HG02973 (cell line): ENCODE measurements around the gene CSTPP1.
"Not testable (repeated sequence)": the region's sequence is repeated elsewhere in the genome, so short reads cannot be mapped to it uniquely, and the experiment has no call there.

ENCODE experiments used
- ATAC-seq: cut with Tn5 transposase; IDR thresholded peaks from one replicate; pipeline ENCODE4 v1.9.1; 2021; ENCODE audit warnings: moderate library complexity; ENCODE audit not compliant: unreplicated experiment

The CSTPP1 gene

DNA sequence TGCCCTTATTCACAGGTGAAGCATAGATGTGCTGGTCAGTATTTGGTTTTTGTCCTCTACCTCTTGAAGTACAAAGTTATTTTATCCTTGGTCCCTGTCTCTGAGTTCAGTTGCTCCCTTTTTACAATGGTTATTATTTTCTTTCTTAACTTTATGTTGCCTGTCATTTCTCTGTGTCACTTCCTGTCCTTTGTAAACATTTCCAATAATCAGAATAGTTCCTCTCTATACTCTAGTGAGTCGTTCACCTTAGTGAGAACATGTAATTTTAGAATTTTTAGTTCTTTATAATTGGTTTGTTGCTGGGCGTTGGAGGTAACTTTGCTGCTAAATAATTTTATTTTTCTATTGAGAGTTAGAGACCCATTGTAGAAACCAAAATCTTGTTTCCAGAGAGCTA is 16.0 kb downstream of the CSTPP1 start:
- no peak for ATAC-seq

DNA sequence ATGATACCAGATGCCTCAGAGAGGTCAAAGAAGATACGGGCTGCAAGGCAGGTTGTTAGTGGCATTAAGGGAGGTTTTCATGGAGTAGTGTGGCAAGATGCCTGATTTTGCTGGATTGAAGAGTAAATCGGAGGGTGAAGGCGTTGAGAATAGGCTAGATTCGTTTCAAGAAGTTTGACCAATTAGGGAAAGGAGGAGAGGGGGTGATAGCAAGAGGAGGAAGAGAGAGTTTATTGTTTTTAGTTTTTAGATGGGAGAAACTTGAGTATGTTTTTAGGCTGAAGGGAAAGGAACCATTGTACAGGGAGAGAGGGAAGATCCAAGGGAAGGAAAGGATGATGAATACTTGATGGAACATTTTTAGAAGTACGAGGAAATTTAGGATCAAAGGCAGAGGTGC is 16.5 kb downstream of the CSTPP1 start:
- ATAC-seq: no peak

DNA sequence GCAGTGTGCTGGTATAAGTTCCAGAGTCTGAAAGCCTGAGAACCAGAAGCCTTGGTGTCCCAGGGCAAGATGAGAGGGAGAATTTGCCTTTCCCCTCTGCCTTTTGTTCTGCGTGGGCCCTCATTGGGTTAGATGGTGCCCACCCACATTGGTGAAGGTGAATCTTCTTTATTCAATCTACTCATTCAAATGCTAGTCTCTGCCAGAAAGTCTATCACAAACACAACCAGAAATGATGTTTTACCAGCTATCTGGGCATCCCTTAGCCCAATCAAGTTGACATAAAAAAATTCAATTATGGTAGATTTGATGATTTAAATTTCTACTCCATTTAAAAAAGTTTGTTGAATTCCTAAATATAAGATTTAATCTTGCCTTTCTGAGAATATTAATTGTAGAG is 22.2 kb downstream of the CSTPP1 start:
- ATAC-seq: no peak

- no peak for ATAC-seq
These were observed 24.5 kb downstream of the CSTPP1 start for GRCh38 chr11:46961041-46961440.

GRCh38 chr11:46961886-46962285 is 25.3 kb downstream of the CSTPP1 start:
- not testable (repeated sequence) for ATAC-seq

DNA sequence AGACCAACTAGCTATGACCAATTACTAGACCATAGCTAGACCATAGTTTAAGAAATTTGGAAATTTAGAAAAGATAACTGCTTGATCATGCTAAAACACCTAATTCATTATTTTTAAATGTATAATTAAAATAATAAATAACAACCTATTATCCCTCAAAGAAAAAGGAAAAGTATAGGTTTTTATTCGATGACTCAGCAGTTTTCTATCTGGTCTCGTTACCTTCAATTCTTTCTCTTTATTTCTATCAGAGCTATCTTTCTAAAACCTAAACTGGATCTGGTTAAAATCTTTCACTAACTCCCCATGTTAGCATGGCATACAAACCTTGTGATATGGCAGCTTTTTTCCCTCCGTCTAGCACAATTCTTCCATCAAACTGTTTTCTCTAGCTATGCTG is 27.3 kb downstream of the CSTPP1 start:
- no peak for ATAC-seq

DNA sequence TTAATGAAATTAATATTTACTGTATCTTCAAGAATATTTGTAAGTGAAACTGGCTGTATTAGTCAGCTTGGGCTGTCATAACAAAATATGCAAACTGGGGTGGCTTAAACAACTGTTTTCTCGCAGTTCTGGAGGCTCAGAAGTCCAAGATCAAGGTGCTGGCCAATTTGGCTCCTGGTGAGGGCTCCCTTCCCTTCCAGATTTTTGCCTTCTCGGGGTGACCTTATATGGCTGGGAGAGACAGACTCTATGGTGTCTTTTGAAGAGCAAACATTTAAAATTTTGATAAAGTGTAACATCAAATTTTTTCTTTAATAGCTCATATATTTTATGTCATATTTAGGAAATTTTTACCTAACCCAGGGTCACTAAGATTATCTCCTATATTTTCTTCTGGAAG is 30.2 kb downstream of the CSTPP1 start:
- no peak for ATAC-seq

DNA sequence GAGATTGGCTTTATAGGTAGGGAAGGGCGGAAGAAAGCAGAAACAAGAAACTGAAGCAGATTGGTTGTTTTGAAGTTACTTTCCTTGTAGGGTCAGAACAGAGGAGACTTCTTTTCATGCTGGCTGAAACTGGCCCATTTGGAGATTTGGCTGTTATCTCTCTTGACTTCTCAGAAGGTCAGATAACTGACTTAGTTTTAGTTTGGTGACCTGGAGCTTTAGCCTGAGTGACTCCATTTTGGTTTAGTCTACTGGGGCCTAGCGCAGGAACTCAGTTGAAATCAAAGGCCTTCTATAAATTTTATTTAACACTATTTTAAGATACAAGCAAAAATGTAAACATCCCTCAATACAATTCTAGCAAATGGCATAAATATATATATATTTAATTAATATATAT is 31.4 kb downstream of the CSTPP1 start:
- ATAC-seq: no peak

GRCh38 chr11:46969379-46969778 is 32.8 kb downstream of the CSTPP1 start:
- ATAC-seq: no peak

DNA sequence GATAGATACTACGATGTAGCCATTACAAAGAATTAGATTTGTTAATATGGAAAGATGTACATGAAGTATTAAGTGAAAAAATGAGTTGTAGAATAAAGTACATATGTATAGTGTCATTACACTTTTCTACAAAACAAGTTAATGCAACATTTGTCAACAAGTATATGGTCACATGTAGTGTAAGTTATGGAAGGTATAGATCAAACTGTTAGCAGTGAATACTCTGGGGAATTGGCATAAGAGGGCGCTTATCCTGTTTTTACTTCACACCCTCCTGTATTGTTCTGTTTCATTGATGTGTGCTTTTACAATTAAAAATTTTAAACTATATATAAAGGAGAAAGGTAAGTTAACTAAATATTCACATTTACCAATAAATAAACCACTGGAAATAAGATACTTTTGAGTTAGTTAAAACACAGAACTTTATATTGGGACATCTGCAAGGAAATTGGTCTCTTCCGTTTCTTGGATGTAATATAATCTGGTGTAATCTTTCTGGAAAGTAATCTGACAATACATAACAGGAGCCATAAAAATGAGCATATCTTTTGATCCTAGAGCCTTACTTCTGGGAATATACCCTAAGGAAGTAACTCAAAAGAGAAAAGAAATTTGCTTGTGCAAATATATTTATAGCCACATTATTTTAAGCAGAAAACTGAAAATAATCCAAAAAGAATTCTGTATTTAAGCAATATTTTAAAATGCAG is 34.5 kb downstream of the CSTPP1 start:
- no peak for ATAC-seq

- no peak for ATAC-seq
These were observed 35.8 kb downstream of the CSTPP1 start for GRCh38 chr11:46972343-46972742.

GRCh38 chr11:46972821-46973220 is 36.3 kb downstream of the CSTPP1 start:
- no peak for ATAC-seq

DNA sequence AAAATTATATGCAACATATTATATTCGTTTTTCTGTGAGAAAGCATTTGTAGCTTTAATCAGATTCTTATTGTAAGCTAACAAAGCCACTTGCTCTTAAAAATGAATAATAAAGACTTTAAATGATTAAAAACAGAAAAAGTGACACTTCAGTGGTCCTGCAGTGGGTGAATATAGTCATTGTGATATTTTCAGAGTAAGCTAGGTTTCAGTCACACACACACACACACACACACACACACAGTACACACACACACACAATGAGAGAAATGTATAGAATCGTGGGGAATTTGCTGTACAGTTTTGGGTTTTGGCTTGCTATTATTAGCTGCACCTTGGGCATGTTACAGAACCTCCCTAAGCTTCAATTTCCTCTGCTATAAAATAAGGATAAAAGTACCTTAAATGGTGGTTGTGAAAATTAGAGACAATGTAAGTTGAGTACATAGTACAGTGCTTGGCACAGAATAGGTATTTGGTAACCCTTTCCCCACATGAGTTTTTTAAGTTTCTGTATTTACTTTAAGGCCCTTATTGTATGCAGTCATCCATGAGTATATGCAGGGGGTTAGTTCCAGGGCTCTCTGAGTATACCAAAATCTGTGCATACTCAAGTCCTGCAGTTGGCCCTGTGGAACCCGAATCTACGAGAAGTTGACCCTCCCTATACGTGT is 39.8 kb downstream of the CSTPP1 start:
- no peak for ATAC-seq

DNA sequence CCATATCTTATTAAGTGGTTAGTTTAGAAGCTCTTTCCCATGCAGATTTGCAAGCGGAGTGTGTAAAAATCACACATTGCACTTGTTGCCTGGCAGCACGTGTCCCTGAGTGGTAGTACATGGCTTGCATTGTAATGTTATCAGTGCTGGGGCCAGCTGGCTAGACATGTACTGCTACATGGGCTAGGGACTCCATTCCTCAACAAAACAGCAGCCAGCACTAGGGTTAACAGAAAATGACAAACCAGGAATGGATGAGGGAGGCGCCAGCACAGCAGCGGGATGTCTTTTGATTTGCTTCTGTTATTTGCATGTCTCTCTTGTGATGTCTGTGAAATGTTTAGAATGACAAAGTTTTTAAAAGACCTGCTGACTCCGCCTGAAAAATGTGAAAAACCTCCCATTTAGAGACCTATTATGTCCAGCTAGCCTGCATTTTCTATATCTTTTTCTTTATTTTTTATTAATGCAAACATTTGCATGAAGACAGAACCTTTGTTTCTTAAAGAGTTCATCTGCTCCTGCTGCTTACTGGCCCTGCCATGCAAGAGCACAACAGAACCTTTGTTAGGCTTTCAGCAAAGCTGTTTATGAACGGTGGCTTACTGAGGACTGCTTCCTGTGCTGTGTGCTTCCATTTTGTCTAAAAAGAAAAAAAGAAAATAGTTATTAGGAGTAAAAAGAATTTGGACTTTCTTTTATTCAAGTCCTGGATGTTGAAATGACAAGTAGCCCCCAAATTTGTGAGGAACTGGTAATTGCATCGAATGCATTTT is 40.7 kb downstream of the CSTPP1 start:
- no peak for ATAC-seq

GRCh38 chr11:46978005-46978491 is 41.5 kb downstream of the CSTPP1 start:
- ATAC-seq: no peak

- ATAC-seq: no peak
These were observed 42.8 kb downstream of the CSTPP1 start for GRCh38 chr11:46979358-46979757.

DNA sequence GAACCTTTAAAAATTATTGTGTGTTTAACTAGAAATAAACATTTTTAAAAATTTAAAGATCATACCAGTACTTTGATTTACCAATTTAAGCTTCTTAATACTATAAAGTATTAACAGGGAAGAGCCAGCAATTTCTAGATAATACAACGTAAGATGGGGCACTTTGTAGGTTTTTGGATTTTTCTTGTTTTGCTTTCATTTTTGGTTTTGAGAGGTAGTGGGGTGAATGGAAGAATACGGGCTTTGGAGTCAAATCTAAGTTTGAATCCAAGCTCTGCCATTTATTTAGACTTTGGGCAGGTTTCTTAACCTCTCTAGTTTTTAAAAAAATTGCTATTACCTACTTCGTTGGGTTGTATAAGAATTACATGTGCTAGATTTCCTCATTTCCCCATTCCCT is 44.9 kb downstream of the CSTPP1 start:
- ATAC-seq: no peak

GRCh38 chr11:46982797-46983452 is 46.4 kb downstream of the CSTPP1 start:
- ATAC-seq: no peak

GRCh38 chr11:46983598-46983997 is 47.0 kb downstream of the CSTPP1 start:
- ATAC-seq: no peak

DNA sequence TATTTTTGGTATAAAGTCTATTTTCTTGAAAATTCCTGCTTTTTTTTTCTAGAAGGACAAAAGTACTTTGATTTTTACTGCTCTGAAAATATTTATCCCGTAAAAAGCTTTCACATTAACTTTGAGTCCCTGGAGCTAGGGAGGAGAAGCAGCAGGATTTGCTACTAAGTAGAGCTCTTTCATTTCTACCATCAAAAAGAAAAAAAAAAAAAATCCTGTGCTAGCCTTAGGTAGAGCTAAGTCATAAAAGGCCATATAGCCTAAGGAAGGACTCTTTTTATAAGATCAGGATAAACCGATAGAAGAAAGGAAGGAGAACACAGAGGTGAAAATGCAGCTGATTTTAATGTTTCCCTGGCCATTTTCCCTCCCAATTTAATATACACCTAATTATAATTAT is 48.0 kb downstream of the CSTPP1 start:
- ATAC-seq: no peak

DNA sequence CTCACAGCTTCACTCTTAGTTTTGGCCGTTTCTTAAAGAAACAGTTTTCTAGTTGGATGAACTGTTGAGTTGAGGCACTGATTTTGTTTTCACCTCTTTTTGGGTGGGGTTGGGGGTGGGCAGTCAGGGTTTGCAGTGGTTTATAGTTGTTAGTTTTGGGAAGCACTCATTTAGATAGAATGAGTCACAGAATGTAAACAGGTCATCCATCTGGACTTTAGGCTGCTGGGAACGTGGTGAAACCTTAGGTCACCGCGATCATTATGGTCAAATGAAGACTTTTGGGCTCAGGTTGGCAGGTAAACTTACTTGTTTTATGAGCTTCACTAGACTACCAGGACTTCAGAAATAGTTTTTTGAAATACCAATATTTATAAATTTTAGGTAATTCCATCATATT is 48.4 kb downstream of the CSTPP1 start:
- no peak for ATAC-seq
